ENCODE measurements around the gene KCNMA1.

Gene KCNMA1

GRCh38 chr10:77121829-77122228, 515.8 kb downstream of the KCNMA1 start:
- no peak for DNase-seq

- no peak for DNase-seq
Observed at GRCh38 chr10:77120666-77121376, 516.8 kb downstream of the KCNMA1 start.

DNA sequence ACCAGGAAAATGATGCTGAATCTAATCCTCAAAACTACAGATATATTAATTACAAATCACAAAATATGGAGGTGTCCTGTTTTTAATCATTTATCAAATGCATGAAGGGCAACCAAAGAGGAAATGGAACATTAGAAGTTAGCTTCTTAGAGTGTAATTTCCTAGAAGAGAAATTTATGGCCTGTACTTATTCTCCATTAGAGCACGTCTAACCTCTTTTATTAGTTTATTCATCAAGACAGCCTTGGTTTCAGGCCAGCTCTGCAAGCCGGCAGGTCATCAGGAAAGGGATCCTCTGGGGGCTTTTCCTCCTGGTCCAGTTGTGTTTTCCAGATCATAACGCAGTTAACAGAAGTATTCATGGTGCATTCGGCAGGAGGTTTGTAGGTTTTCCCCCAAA, 517.6 kb downstream of the KCNMA1 start:
- peak; percentile 18 for DNase-seq

GRCh38 chr10:77118603-77119282, 518.9 kb downstream of the KCNMA1 start:
- no peak for DNase-seq

- DNase-seq, result peak; percentile 16
Observed at GRCh38 chr10:77117501-77117900, 520.1 kb downstream of the KCNMA1 start.

GRCh38 chr10:77116904-77117303, 520.7 kb downstream of the KCNMA1 start:
- no peak for DNase-seq

DNA sequence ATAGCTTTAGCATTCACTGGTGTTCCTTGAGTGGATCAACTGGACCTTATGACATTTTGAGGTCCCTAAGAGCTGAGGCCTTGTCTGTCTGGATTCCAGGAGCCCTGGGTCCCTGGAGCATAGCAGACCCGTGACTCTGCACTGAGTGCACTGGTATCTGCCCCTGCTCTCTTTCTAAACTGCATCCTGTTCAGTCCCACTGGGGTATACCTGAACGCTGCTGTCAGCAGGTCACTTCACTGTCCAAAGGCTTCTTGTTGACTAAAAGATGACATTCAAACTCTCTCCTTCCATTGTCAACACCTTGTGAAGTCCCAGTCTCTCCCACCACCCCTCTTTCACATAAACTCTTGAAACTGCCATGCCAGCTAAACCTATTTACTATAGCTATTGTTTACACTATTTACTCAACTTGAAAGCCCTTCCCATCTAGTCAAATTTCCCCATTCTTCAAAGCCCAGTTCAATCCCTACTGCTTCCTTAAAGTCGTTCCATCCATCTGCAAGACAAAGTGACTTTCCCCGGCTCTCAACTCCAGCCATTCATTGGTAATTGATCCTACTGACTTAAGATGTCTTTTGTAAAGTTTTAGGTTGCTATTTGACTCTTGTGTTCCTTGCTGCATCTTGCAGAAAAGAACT, 523.3 kb downstream of the KCNMA1 start:
- DNase-seq, result no peak

DNA sequence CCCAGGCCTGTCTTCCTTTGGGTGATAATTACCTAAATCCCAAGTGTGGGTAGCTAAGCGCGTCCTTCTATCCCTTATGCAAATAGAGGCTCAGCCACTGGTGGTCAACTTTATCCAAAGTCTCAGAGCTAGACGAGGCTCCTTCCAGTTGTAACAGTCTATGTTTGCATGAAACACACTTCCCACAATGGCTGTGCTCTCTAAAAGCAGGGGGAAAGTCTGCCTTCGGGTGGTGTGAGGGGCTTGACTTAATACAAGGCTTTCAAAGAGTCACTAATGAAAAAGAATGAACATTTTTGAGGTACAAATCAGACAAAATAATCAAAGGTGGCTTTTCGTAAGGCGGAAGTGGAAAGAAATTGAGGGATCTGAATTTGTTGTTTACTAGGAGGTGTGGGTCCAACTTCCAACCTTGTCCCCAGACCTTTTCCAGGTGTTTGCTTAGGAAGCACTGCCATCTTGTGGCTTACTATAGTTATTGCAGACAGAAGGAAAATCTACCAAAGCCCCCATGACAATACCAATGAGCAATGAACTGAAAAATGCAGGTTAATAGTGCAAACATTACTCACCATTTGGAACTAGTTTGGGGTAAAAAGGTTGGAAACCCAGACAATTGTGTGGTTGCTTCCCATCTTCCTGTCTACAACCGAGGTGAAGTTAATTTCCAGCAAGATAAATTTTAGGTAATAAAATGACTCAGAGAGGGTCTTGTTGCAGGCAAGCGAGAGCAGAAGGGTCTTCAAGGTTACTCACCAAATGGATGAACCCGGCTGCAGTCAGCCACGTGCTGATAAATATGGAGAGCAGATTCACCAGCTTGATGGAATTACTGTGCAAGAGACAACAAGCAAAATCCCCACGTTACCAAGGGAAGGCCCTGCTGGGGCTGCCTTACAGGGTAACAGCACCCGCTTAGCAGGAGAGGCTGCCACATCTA, 525.7 kb downstream of the KCNMA1 start:
- DNase-seq, result peak; percentile 38

DNA sequence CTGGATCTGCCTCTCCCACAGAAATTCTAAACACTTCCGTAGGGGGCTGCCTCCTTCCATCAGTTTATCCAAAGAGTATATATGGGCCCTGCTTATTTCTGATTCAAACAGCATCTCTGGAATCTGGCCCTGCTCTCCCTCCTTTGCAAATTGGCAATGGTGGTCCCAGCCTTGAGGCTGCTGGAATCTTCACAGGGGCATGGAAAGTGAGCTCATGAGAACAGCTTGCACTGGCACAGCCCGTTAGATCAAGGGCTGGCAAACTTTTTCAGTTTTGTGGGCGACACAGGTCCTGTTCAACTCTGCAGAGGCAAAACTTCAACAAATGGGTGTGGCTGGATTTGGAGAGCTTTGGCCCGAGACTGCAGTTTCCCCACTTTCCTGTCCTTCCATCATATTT, 526.9 kb downstream of the KCNMA1 start:
- no peak for DNase-seq

GRCh38 chr10:77109351-77109994, 528.1 kb downstream of the KCNMA1 start:
- DNase-seq, result no peak

GRCh38 chr10:77106676-77107075, 530.9 kb downstream of the KCNMA1 start:
- no peak for DNase-seq

DNA sequence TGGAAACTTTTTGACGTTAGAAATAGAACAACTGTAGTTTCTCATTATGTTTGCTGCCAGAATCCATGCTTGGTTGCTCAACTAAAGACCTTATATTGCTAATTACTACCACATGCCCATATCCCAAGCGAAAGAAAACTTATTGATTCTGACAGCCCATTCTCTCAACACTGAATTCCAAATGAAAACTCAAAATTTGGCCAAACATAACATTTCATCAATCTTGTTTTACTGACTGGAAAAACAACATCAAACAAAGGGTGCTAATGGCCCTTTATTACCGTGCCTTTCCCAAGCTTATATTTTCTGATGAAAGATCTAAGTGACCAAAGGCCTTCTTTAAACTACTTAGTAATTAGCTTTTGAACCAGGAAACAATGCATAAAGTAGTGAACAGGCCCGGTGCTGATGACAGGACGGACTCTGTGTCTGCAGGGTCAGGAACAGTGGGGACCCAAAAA, 531.8 kb downstream of the KCNMA1 start:
- no peak for DNase-seq

- DNase-seq, result no peak
Observed at GRCh38 chr10:77104459-77104980, 533.1 kb downstream of the KCNMA1 start.

DNA sequence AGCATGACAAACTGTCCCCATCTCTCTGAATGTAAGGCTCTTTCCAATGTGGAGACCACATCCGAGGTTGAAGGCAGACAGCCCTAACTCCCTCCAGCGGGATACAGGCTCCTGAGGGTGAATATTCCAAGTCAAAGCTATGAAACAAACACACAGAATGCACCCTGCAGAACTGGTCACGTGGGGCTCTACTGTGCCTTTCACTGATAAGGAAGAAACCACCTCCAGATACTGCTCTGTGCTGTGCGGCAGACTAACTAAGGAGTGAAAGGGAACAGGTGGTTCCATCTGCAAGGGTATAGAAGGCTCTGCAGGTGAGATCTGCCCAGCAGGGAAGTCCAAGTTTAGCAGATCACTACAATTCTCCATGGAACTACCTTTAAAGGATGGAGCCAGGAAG, 534.4 kb downstream of the KCNMA1 start:
- DNase-seq, result no peak

DNA sequence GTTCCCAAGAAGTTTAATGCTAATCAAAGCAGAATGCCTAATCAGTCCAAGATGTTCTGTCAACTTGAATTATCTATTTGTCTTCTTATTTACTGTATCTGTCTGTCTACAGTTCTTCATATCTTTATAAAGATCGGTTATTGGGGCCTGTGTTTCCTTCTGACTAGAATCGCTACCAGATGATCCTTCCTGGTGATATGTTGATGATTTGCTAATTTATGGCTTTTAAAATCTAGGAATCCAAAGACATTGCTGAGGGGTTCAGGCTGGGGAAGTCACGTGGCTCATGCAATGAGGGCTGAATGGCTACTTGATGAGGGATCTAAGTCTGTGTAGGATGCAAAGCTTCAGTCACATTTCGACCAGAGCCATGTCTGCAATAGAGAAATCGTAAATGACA, 536.3 kb downstream of the KCNMA1 start:
- DNase-seq, result no peak

DNA sequence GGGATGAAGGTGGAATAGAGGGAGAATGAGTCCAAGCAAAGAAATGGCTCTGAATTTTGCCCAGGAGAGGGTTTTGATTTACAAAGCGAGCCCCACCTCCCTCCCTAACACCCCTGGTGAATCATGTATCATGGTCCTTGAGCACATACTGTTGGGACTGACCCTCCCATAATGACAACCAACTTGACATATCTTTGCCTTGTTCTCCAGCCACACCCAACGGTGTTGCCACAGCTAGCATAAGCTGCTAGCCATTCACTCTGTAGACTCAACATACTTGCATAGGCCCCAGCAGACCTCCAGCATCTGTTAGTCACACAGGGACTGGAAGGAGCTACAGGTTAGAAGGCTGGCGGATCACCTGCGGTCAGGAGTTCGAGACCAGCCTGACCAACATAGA, 538.5 kb downstream of the KCNMA1 start:
- no peak for DNase-seq

DNA sequence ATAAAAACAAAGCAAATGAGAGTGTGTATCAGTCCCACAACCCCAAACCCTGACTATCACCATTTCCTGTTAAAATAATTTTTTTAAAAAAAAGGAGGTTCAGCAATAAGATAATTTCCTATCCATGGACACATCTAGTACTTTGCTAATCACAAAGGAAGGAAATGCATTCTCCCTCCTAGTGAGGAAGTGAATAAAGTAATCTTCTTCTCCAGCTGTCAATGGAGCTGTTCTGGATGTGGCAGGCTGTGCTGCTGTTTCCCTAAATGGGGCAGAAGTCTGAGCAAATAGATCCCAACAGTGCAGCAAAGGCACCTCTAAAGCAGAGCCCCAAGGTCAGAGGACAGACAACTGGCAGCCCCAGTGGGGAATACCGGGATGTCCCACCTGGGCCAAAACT, 540.0 kb downstream of the KCNMA1 start:
- no peak for DNase-seq

- no peak for DNase-seq
Observed at GRCh38 chr10:77093126-77093525, 544.5 kb downstream of the KCNMA1 start.

DNA sequence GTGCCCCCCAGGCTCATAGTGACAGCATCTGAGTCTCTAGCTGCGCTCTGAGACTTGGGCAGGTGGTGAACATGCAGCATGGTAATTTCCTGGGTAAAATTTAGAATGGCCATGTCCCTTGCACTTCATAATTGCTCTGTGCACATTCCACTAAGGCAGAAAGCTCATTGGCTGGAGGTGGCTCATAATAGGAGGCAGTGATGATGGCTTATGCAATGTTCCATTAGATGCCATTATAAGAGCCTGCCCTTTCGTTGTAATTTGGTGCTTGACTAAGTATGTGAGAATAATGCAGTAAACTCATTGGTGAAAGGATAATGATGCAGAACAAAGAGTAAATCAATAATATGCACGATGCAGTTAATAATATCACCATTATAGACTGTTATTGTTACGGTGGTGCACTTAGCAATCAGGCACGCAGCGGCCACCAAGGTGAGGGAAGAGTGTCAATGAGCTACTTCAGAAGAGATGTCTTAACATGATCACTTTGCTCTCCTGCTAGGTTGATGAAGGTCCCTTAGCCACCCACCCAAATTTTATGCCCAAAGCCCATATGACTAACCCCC, 545.9 kb downstream of the KCNMA1 start:
- no peak for DNase-seq

DNA sequence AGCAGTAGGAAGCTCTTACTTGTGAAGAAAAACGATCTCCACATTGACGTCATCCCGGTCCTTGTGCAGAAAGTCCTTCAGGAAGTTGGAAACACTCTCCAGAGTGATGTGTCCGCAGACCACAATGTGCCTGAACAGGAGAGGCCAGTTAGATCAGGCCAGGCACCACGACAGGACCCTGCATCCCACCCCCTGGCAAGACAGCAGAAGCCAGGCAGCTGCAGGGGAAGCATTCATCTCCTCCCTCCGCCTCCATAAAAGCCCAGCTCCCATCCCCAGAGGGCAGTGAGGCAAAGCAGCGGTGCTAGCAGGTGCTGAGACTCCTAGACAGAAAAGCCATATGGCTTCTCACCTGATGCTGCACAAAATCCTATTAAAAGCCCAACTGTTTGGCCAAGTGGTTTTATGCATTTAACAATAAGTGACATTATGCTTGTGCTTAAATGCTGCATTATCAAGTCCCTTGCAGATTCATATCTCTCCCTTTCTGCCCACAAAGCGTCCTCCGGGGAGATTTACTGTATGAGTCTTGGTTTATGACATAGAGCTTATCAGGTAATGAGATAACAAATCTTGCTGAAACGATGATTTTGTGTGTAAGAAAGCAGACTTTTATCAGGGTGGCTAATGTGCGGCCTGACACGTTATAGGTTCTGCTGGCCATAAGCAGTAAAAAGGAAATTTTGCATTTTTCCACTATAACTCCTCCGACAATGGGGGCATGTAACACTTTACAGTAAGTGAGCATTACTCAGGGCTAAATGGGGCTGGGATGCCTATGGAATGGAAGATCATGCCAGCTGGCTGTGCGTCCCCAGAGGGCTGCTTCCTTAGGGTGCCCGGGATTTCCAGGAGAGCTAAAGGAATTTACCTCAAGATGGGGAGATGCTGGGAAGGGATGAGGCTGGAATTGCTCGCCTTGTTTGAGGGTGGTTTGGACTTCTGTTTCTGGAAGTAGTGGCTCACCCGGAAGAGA, 546.9 kb downstream of the KCNMA1 start:
- DNase-seq, result no peak

- DNase-seq, result no peak
Observed at GRCh38 chr10:77087366-77087765, 550.2 kb downstream of the KCNMA1 start.

Measured in NCI-H1092 treated with DMSO at 0.1 percent for 48 hours (cell line).